Natural killer cell treated with Interleukin-12 subunit alpha and Interleukin-12 subunit beta and Interleukin-15 and Interleukin-18, amount 100 ng/mL, for 72 hours (primary cell): ENCODE measurements around the gene RAB5A. TPM values are rescaled to one million over a fixed set of nuclear protein-coding genes. Genes with fewer than 3 reads are reported as not detected.
"Not testable (repeated sequence)": the region's sequence is repeated elsewhere in the genome, so short reads cannot be mapped to it uniquely, and the experiment has no call there.

ENCODE experiments used
- ATAC-seq, 2 donors: fragments of 150-1000 bp; cut with Tn5 transposase in 1 of 2; sonication (Bioruptor Pico), chemical (Tn5 transposase) in 1 of 2; 2 replicates each; pipeline ENCODE4 v1.10.0; 2021
- DNase-seq: peaks from one replicate; pipeline ENCODE4 v3.0.0; 2022; ENCODE audit warnings: low spot score
- H3K27ac Mint-ChIP-seq, 2 donors: 1 replicate in 1 of 2; 2 replicates in 1 of 2; pipeline ENCODE4 v1.8.0; 2022; ENCODE audit warnings: mixed read lengths in 2 of 2, mild to moderate bottlenecking in 1 of 2, moderate library complexity in 1 of 2
- H3K27me3 Mint-ChIP-seq, 2 donors: 1 replicate in 1 of 2; 2 replicates in 1 of 2; pipeline ENCODE4 v1.8.0; 2022; ENCODE audit warnings: mixed read lengths in 2 of 2
- H3K36me3 Mint-ChIP-seq: one replicate; pipeline ENCODE4 v1.8.0; 2022; ENCODE audit warnings: mixed read lengths
- H3K4me1 Mint-ChIP-seq, 2 donors: 1 replicate in 1 of 2; 2 replicates in 1 of 2; pipeline ENCODE4 v1.8.0; 2022; ENCODE audit warnings: low read depth in 2 of 2, mixed read lengths in 2 of 2, mild to moderate bottlenecking in 1 of 2
- H3K4me3 Mint-ChIP-seq: one replicate; pipeline ENCODE4 v1.8.0; 2022; ENCODE audit warnings: mixed read lengths
- H3K9me3 Mint-ChIP-seq: 2 replicates; pipeline ENCODE4 v1.8.0; 2022; ENCODE audit warnings: mixed read lengths
- total RNA-seq, 2 donors: library from RNA; stranded (reverse); gene quantifications; one replicate each; pipeline ENCODE4 v1.2.3, GENCODE V29; 2022

The RAB5A gene
- total RNA-seq, 2 donors from 2014 or later = 59.0 to 68.9 TPM

- Mint-ChIP-seq H3K27ac (no peak overlapping the region), H3K4me3 (no peak overlapping the region), H3K4me1 (no peaks in the 10 kb centered on the region), H3K36me3 (no peaks in the 10 kb centered on the region), H3K27me3 (no peaks in the 10 kb centered on the region), H3K9me3 (no peaks in the 10 kb centered on the region)
- DNase-seq (no peak), ATAC-seq (no peak)
These were observed 76.2 kb downstream of the RAB5A start for GRCh38 chr3:20022954-20023622.

GRCh38 chr3:20023623-20024405, 76.9 kb downstream of the RAB5A start:
- H3K27me3 Mint-ChIP-seq = no peaks in the 10 kb centered on the region
- DNase-seq (no peak), ATAC-seq (no peak)
- no peaks in the 10 kb centered on the region for H3K4me1 Mint-ChIP-seq
- H3K4me3 Mint-ChIP-seq = no peak overlapping the region
- no peaks in the 10 kb centered on the region for H3K9me3 Mint-ChIP-seq
- no peak overlapping the region for H3K27ac Mint-ChIP-seq
- H3K36me3 Mint-ChIP-seq = no peaks in the 10 kb centered on the region

GRCh38 chr3:20027136-20027535, 80.2 kb downstream of the RAB5A start:
- H3K27ac Mint-ChIP-seq = no peak overlapping the region
- no peak overlapping the region for H3K4me3 Mint-ChIP-seq
- DNase-seq (no peak), ATAC-seq (no peak)
- H3K27me3 Mint-ChIP-seq = no peaks in the 10 kb centered on the region
- no peaks in the 10 kb centered on the region for H3K4me1 Mint-ChIP-seq
- no peaks in the 10 kb centered on the region for H3K9me3 Mint-ChIP-seq
- no peaks in the 10 kb centered on the region for H3K36me3 Mint-ChIP-seq

- DNase-seq (no peak), ATAC-seq (no peak)
- H3K27me3 Mint-ChIP-seq = no peaks in the 10 kb centered on the region
- no peak overlapping the region for H3K4me3 Mint-ChIP-seq
- no peaks in the 10 kb centered on the region for H3K9me3 Mint-ChIP-seq
- no peaks in the 10 kb centered on the region for H3K36me3 Mint-ChIP-seq
- no peak overlapping the region for H3K27ac Mint-ChIP-seq
- H3K4me1 Mint-ChIP-seq = no peaks in the 10 kb centered on the region
These were observed 82.0 kb downstream of the RAB5A start for GRCh38 chr3:20028905-20029331.

- not testable (repeated sequence) for H3K27ac Mint-ChIP-seq, H3K9me3 Mint-ChIP-seq, H3K4me1 Mint-ChIP-seq
These were observed 85.0 kb downstream of the RAB5A start for GRCh38 chr3:20031939-20032338.

More at GRCh38 chr3:20031939-20032338, 85.0 kb downstream of the RAB5A start:
- not testable (repeated sequence) for DNase-seq, H3K4me3 Mint-ChIP-seq, ATAC-seq, H3K27me3 Mint-ChIP-seq, H3K36me3 Mint-ChIP-seq

Other genes starting within 250 kb of the RAB5A start
- gene EFHB, start 12.9 kb upstream of the RAB5A start, total RNA-seq = under 1 TPM in 1 of 2 donors, not detected in 1; 0.78 TPM
- not detected for gene PP2D1, start 65.2 kb downstream of the RAB5A start, total RNA-seq
- 10 to 100 TPM; 78.4 to 88.3 TPM for gene KAT2B, start 93.3 kb downstream of the RAB5A start, total RNA-seq
- 10 to 100 TPM; 11.0 to 21.6 TPM for gene SGO1, start 239.1 kb downstream of the RAB5A start, total RNA-seq